Measurements from ENCODE around the gene RUVBL2. TPM values are rescaled to one million over a fixed set of nuclear protein-coding genes. Genes with fewer than 3 reads are reported as not detected.
"Not testable (repeated sequence)": the region's sequence is repeated elsewhere in the genome, so short reads cannot be mapped to it uniquely, and the experiment has no call there.

RUVBL2 gene
- total RNA-seq, 2 donors from 2014 or later, result 54.1 to 151 TPM

GRCh38 chr19:49017041-49017665, 23.5 kb downstream of the RUVBL2 start, which contains the start of gene LHB:
LHB (minus strand) TSS chr19:49017091; CDS start chr19:49017081, 10 bp downstream.
- Histone ChIP-seq H3K27ac (no peak within 1 kb of the TSS), H3K27me3 (peaks cover 4% of the 10 kb centered on the region), H3K4me1 (peaks cover 7% of the 10 kb centered on the region), H3K36me3 (no peaks in the 10 kb centered on the region), H3K9ac (ENCODE audit: low read depth in 2 of 2, low read length in 2 of 2) (peak within 1 kb of the TSS; percentile 34 to 46), H3K4me3 (peak within 1 kb of the TSS; percentile 31), H3K9me3 (no peaks in the 10 kb centered on the region)
- TF ChIP-seq CTCF (IDR thresholded peaks at IDR 0.05), result no peak
- intact Hi-C loops (cut with DNase I), result no loop called here
- DNase-seq, result no peak

- intact Hi-C loops (cut with DNase I), result no loop called here
- peaks cover 4% of the 10 kb centered on the region for H3K27me3 ChIP-seq
- H3K4me3 ChIP-seq, result peak overlapping the region; percentile 31
- H3K27ac ChIP-seq, result no peak overlapping the region
- peaks cover 7% of the 10 kb centered on the region for H3K4me1 ChIP-seq
- peak; percentile 43 for DNase-seq
- H3K9ac ChIP-seq (ENCODE audit: low read depth in 2 of 2, low read length in 2 of 2), result peak overlapping the region; percentile 34 to 46
- no peaks in the 10 kb centered on the region for H3K9me3 ChIP-seq
- TF ChIP-seq CTCF (IDR thresholded peaks at IDR 0.05), result peak; percentile 30
- no peaks in the 10 kb centered on the region for H3K36me3 ChIP-seq
Observed at GRCh38 chr19:49017666-49018351, 24.1 kb downstream of the RUVBL2 start.

GRCh38 chr19:49018388-49019241, 24.9 kb downstream of the RUVBL2 start:
- H3K27me3 ChIP-seq; intact Hi-C loops (cut with DNase I); H3K9me3 ChIP-seq; H3K27ac ChIP-seq; H3K36me3 ChIP-seq; H3K4me1 ChIP-seq: not testable (repeated sequence)
- peak overlapping the region; percentile 31 for H3K4me3 ChIP-seq
- peak; percentile 32 for DNase-seq
- H3K9ac ChIP-seq (ENCODE audit: low read depth in 2 of 2, low read length in 2 of 2), result peak overlapping the region; percentile 46 to 56

GRCh38 chr19:49019242-49019932, 25.7 kb downstream of the RUVBL2 start:
- H3K9ac ChIP-seq (ENCODE audit: low read depth in 2 of 2, low read length in 2 of 2), result peak overlapping the region in 1 of 2 donors; percentile 56
- peaks cover 7% of the 10 kb centered on the region for H3K4me1 ChIP-seq
- TF ChIP-seq CTCF (IDR thresholded peaks at IDR 0.05), result no peak
- intact Hi-C loops (cut with DNase I), result no loop called here
- peak; percentile 92 for DNase-seq
- no peak overlapping the region for H3K27ac ChIP-seq
- H3K9me3 ChIP-seq, result no peaks in the 10 kb centered on the region
- peaks cover 4% of the 10 kb centered on the region for H3K27me3 ChIP-seq
- peak overlapping the region; percentile 31 for H3K4me3 ChIP-seq
- H3K36me3 ChIP-seq, result no peaks in the 10 kb centered on the region

GRCh38 chr19:49020342-49020741, 26.7 kb downstream of the RUVBL2 start:
- H3K4me3 ChIP-seq, result no peak overlapping the region
- peaks cover 7% of the 10 kb centered on the region for H3K4me1 ChIP-seq
- no peak for TF ChIP-seq CTCF (IDR thresholded peaks at IDR 0.05)

More at GRCh38 chr19:49020342-49020741, 26.7 kb downstream of the RUVBL2 start:
- DNase-seq, result no peak
- Histone ChIP-seq H3K9me3 (no peaks in the 10 kb centered on the region), H3K27ac (no peak overlapping the region), H3K36me3 (no peaks in the 10 kb centered on the region), H3K9ac (ENCODE audit: low read depth in 2 of 2, low read length in 2 of 2) (no peak overlapping the region), H3K27me3 (peaks cover 4% of the 10 kb centered on the region)
- intact Hi-C loops (cut with DNase I), result no loop called here

Measured in colonic mucosa (tissue), 4 donors.